HG03196 (cell line): ENCODE measurements around the gene ARHGEF12.

Source experiments
- ATAC-seq: cut with Tn5 transposase; IDR thresholded peaks from one replicate; pipeline ENCODE4 v1.9.1; 2021; ENCODE audit not compliant: unreplicated experiment

ARHGEF12 gene

GRCh38 chr11:120338107-120338933, 2.1 kb downstream of the ARHGEF12 start:
- ATAC-seq: no peak

GRCh38 chr11:120339394-120339890, 3.2 kb downstream of the ARHGEF12 start:
- ATAC-seq: no peak

- ATAC-seq: no peak
Measured at GRCh38 chr11:120340529-120340928, 4.3 kb downstream of the ARHGEF12 start.

GRCh38 chr11:120342226-120342625, 6.0 kb downstream of the ARHGEF12 start:
- no peak for ATAC-seq

- no peak for ATAC-seq
Measured at GRCh38 chr11:120342678-120343077, 6.5 kb downstream of the ARHGEF12 start.

- no peak for ATAC-seq
Measured at GRCh38 chr11:120343429-120343828, 7.2 kb downstream of the ARHGEF12 start.

- ATAC-seq: peak; percentile 80
Measured at GRCh38 chr11:120344302-120345004, 8.2 kb downstream of the ARHGEF12 start.

- ATAC-seq: no peak
Measured at GRCh38 chr11:120346233-120346632, 10.0 kb downstream of the ARHGEF12 start.

- ATAC-seq: no peak
Measured at GRCh38 chr11:120350637-120351036, 14.4 kb downstream of the ARHGEF12 start.

GRCh38 chr11:120352405-120352804, 16.2 kb downstream of the ARHGEF12 start:
- ATAC-seq: no peak

GRCh38 chr11:120354068-120354467, 17.9 kb downstream of the ARHGEF12 start:
- ATAC-seq: no peak

- ATAC-seq: no peak
Measured at GRCh38 chr11:120354779-120355178, 18.6 kb downstream of the ARHGEF12 start.

GRCh38 chr11:120357620-120358019, 21.4 kb downstream of the ARHGEF12 start:
- ATAC-seq: no peak

- no peak for ATAC-seq
Measured at GRCh38 chr11:120358729-120359128, 22.5 kb downstream of the ARHGEF12 start.

GRCh38 chr11:120363436-120363835, 27.2 kb downstream of the ARHGEF12 start:
- no peak for ATAC-seq

GRCh38 chr11:120365512-120365911, 29.3 kb downstream of the ARHGEF12 start:
- no peak for ATAC-seq

- no peak for ATAC-seq
Measured at GRCh38 chr11:120372296-120372695, 36.1 kb downstream of the ARHGEF12 start.

- no peak for ATAC-seq
Measured at GRCh38 chr11:120375076-120375475, 38.9 kb downstream of the ARHGEF12 start.

- no peak for ATAC-seq
Measured at GRCh38 chr11:120376547-120377182, 40.5 kb downstream of the ARHGEF12 start.

- no peak for ATAC-seq
Measured at GRCh38 chr11:120378474-120378873, 42.3 kb downstream of the ARHGEF12 start.

GRCh38 chr11:120381401-120381800, 45.2 kb downstream of the ARHGEF12 start:
- no peak for ATAC-seq
